Measurements from ENCODE around the gene KHDRBS1.

DNA sequence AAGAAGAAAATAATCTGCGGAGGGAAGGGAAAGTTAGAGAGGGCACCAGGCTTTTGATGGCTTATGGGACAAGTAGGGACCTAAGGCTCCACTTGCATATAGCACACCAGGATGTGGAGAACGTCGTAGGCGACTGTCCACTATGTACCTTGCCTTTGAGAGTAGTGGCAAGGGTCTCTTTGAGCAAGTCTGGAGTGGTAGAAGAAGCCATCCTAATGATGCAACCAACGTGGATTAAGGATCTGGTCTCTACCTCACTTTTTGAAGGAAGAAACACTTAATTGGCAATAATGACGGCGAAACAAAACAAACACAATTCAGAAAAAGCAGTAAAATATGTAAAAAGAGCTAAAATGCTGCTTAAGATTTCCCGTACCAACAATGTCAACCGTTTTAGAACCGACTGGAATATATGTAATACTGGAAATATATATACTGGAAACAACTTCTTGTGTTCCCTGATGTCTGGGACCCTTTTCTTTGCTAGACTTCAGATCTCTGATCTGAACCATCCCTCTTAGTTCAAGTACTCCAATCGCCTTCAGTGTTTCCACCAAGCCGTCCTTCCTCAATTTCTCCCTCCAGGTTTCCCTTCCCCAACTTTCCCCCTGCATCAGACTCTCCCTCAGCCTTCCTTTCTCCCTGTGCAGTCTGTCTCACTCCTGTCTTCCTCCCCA lies 821 bp upstream of the KHDRBS1 start:
- no peak for TF ChIP-seq POLR2A (IDR thresholded peaks at IDR 0.05)
- TF ChIP-seq, protein P1, sequence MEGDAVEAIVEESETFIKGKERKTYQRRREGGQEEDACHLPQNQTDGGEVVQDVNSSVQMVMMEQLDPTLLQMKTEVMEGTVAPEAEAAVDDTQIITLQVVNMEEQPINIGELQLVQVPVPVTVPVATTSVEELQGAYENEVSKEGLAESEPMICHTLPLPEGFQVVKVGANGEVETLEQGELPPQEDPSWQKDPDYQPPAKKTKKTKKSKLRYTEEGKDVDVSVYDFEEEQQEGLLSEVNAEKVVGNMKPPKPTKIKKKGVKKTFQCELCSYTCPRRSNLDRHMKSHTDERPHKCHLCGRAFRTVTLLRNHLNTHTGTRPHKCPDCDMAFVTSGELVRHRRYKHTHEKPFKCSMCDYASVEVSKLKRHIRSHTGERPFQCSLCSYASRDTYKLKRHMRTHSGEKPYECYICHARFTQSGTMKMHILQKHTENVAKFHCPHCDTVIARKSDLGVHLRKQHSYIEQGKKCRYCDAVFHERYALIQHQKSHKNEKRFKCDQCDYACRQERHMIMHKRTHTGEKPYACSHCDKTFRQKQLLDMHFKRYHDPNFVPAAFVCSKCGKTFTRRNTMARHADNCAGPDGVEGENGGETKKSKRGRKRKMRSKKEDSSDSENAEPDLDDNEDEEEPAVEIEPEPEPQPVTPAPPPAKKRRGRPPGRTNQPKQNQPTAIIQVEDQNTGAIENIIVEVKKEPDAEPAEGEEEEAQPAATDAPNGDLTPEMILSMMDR (IDR thresholded peaks at IDR 0.05) = no peak

Measured in lower leg skin (tissue), 3 donors.